Right kidney (tissue), 1 donor: ENCODE data around the gene LRRN1.
"Not testable (repeated sequence)": the region's sequence is repeated elsewhere in the genome, so short reads cannot be mapped to it uniquely, and the experiment has no call there.

Experiments
- DNase-seq: peaks from one replicate; pipeline ENCODE4 v3.0.0-alpha.2; 2016

Gene LRRN1

GRCh38 chr3:3806092-3806491 is 6.9 kb downstream of the LRRN1 start:
- no peak for DNase-seq

- no peak for DNase-seq
Measured at GRCh38 chr3:3806856-3807255, 7.6 kb downstream of the LRRN1 start.

GRCh38 chr3:3813013-3813412 is 13.8 kb downstream of the LRRN1 start:
- DNase-seq = no peak

GRCh38 chr3:3815206-3815605 is 16.0 kb downstream of the LRRN1 start:
- DNase-seq = no peak

GRCh38 chr3:3816034-3816433 is 16.8 kb downstream of the LRRN1 start:
- DNase-seq = no peak

GRCh38 chr3:3817865-3818264 is 18.6 kb downstream of the LRRN1 start:
- DNase-seq = no peak

- no peak for DNase-seq
Measured at GRCh38 chr3:3821777-3822176, 22.5 kb downstream of the LRRN1 start.

GRCh38 chr3:3825035-3825434 is 25.8 kb downstream of the LRRN1 start:
- DNase-seq = no peak

- DNase-seq = no peak
Measured at GRCh38 chr3:3826521-3826920, 27.3 kb downstream of the LRRN1 start.

- no peak for DNase-seq
Measured at GRCh38 chr3:3827111-3827510, 27.9 kb downstream of the LRRN1 start.

GRCh38 chr3:3828417-3828816 is 29.2 kb downstream of the LRRN1 start:
- not testable (repeated sequence) for DNase-seq

- DNase-seq = no peak
Measured at GRCh38 chr3:3836845-3837244, 37.6 kb downstream of the LRRN1 start.

GRCh38 chr3:3842356-3842755 is 43.1 kb downstream of the LRRN1 start:
- no peak for DNase-seq

GRCh38 chr3:3847994-3848922 is 49.0 kb downstream of the LRRN1 start:
- peak; percentile 28 for DNase-seq

- DNase-seq = no peak
Measured at GRCh38 chr3:3848923-3849275, 49.7 kb downstream of the LRRN1 start.

GRCh38 chr3:3851621-3852323 is 52.5 kb downstream of the LRRN1 start:
- no peak for DNase-seq

GRCh38 chr3:3853544-3853943 is 54.3 kb downstream of the LRRN1 start:
- DNase-seq = no peak

- no peak for DNase-seq
Measured at GRCh38 chr3:3855056-3855455, 55.8 kb downstream of the LRRN1 start.

GRCh38 chr3:3860235-3860634 is 61.0 kb downstream of the LRRN1 start:
- DNase-seq = no peak

- DNase-seq = no peak
Measured at GRCh38 chr3:3862534-3862933, 63.3 kb downstream of the LRRN1 start.

- DNase-seq = no peak
Measured at GRCh38 chr3:3875491-3875890, 76.3 kb downstream of the LRRN1 start.

GRCh38 chr3:3881050-3881449 is 81.8 kb downstream of the LRRN1 start:
- DNase-seq = no peak

GRCh38 chr3:3887311-3887710 is 88.1 kb downstream of the LRRN1 start:
- DNase-seq = not testable (repeated sequence)

GRCh38 chr3:3893590-3893989 is 94.4 kb downstream of the LRRN1 start:
- no peak for DNase-seq
